ENCODE data around the gene CREB3L4. TPM values are rescaled to one million over a fixed set of nuclear protein-coding genes. Genes with fewer than 3 reads are reported as not detected.

Gene CREB3L4
- total and polyA plus RNA-seq, 2 of the 4 experiments (the other 2 are of a cell fraction), result 6.5 to 9.8 TPM

DNA sequence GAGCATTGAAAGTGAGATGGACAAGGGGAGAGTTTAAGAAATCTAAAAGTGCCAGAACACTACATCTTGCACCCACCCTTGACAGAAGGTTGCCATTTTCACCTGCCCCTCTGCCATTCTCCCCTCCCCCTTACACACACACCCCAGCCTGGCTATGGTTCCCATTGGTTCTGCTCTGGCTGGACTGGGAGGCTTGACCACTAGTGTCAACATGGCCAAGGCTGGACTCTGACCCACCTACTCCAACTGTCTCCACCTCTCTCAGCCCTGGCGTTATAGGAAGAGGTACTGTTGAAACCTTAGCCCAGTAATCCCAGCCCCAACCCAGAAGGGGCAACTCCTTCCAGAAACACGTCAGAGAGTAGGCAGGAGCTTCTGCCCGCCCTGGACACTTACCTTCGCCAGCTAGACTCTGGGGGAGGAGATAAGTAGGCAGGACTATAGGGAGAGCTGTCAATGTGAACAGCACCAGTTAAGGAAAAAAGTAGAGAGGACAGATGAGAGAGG lies 13.8 kb upstream of the CREB3L4 start:
- Histone ChIP-seq H3K9me1 (ENCODE audit: insufficient read depth, low read length) (peaks cover 14% of the 10 kb centered on the region; the same call in 1 of the 2 replicates), H3K4me2 (ENCODE audit: low read depth, low read length) (no peak overlapping the region), H3K4me3 (ENCODE audit: insufficient read depth, low read depth, low read length) (no peak overlapping the region), H2BK20ac (ENCODE audit: low read depth, low read length) (no peak overlapping the region), H3K23ac (ENCODE audit: low read depth, low read length) (no peak overlapping the region), H3K14ac (replicated peaks; ENCODE audit: low read depth, low read length) (no peak overlapping the region), H4K91ac (ENCODE audit: insufficient read depth, low read depth, low read length) (no peak overlapping the region), H3K27me3 (ENCODE audit: control insufficient read depth, insufficient read depth, low read length) (no peaks in the 10 kb centered on the region), H3K79me1 (ENCODE audit: low read depth in 1 of 2, low read length in 2 of 2) (peaks cover 24 to 59% of the 10 kb centered on the region in 2 experiments), H3K4ac (ENCODE audit: low read depth, low read length) (no peak overlapping the region), H2AFZ (replicated peaks; ENCODE audit: low read length, poor library complexity) (no peak overlapping the region), H3K36me3 (ENCODE audit: control insufficient read depth, insufficient read depth, low read length) (peaks cover 38% of the 10 kb centered on the region), H3K18ac (ENCODE audit: low read depth, low read length) (no peak overlapping the region), H4K8ac (ENCODE audit: low read depth in 2 of 2, low read length in 2 of 2) (no peak overlapping the region), H4K5ac (ENCODE audit: low read depth, low read length) (no peak overlapping the region), H3K9ac (ENCODE audit: low read depth, low read length) (no peak overlapping the region), H2BK15ac (ENCODE audit: low read depth, low read length) (no peak overlapping the region), H4K20me1 (ENCODE audit: insufficient read depth, low read length) (peaks cover 41% of the 10 kb centered on the region), H3K4me1 (ENCODE audit: control insufficient read depth, insufficient read depth, low read length) (peaks cover 11% of the 10 kb centered on the region; the same call in 1 of the 2 replicates), H2AK5ac (ENCODE audit: low read depth, low read length) (no peak overlapping the region), H3K56ac (ENCODE audit: extremely low read depth, insufficient read depth, low read length) (no peak overlapping the region), H3K9me3 (ENCODE audit: control insufficient read depth, insufficient read depth, low read length) (no peaks in the 10 kb centered on the region), H2BK5ac (ENCODE audit: low read depth, low read length, poor library complexity, severe bottlenecking) (no peak overlapping the region), H3K27ac (ENCODE audit: insufficient read depth, low read length) (no peak overlapping the region), H2BK120ac (ENCODE audit: low read depth, low read length) (no peak overlapping the region), H2AK9ac (replicated peaks; ENCODE audit: low read depth, low read length, poor library complexity) (no peak overlapping the region)
- ATAC-seq (ENCODE audit: low read depth), result no peak
- intact Hi-C loops (cut with micrococcal nuclease), result no loop called here
- no CpG with 5 or more reads among the region's 4 CpGs for WGBS, 2 experiments (ENCODE audit: extremely low coverage in 2 of 2, insufficient read length in 1 of 2)
- no TSS peak for BruUV-seq (replicated peaks)
- DNase-seq, result no peak
- dilution Hi-C loops (cut with HindIII; ENCODE audit: low sequenced_read_pairs, unreplicated experiment), result no loop called here
- in situ Hi-C loops (cut with MboI; ENCODE audit: low sequenced_read_pairs), result loop anchor here (25.0 kb wide), 1 partner anchor 417 kb away; the partner anchor contains the start of genes S100A3, S100A4, S100A5 and S100A6
- TF ChIP-seq NFE2L2 (IDR thresholded peaks at IDR 0.05; ENCODE audit: low read depth, low read length), result no peak
- TF ChIP-seq POLR2A (IDR thresholded peaks at IDR 0.05; ENCODE audit: low read depth, low read length), result no peak
- TF ChIP-seq, protein P1, sequence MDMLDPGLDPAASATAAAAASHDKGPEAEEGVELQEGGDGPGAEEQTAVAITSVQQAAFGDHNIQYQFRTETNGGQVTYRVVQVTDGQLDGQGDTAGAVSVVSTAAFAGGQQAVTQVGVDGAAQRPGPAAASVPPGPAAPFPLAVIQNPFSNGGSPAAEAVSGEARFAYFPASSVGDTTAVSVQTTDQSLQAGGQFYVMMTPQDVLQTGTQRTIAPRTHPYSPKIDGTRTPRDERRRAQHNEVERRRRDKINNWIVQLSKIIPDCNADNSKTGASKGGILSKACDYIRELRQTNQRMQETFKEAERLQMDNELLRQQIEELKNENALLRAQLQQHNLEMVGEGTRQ (IDR thresholded peaks at IDR 0.05; ENCODE audit: low read depth, low read length), result no peak
- TF ChIP-seq RAD21 (IDR thresholded peaks at IDR 0.05; ENCODE audit: low read length), result no peak
- TF ChIP-seq RCOR1 (IDR thresholded peaks at IDR 0.05; ENCODE audit: insufficient replicate concordance, low read length), result no peak
- TF ChIP-seq, protein P2, sequence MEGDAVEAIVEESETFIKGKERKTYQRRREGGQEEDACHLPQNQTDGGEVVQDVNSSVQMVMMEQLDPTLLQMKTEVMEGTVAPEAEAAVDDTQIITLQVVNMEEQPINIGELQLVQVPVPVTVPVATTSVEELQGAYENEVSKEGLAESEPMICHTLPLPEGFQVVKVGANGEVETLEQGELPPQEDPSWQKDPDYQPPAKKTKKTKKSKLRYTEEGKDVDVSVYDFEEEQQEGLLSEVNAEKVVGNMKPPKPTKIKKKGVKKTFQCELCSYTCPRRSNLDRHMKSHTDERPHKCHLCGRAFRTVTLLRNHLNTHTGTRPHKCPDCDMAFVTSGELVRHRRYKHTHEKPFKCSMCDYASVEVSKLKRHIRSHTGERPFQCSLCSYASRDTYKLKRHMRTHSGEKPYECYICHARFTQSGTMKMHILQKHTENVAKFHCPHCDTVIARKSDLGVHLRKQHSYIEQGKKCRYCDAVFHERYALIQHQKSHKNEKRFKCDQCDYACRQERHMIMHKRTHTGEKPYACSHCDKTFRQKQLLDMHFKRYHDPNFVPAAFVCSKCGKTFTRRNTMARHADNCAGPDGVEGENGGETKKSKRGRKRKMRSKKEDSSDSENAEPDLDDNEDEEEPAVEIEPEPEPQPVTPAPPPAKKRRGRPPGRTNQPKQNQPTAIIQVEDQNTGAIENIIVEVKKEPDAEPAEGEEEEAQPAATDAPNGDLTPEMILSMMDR (conservative IDR thresholded peaks at IDR 0.05; ENCODE audit: low read depth, low read length), result no peak
- no peak for TF ChIP-seq MAZ (IDR thresholded peaks at IDR 0.05; ENCODE audit: borderline replicate concordance, low read depth, low read length)
- no peak for TF ChIP-seq CHD1 (IDR thresholded peaks at IDR 0.05; ENCODE audit: low read depth, low read length)
- TF ChIP-seq SMC3 (IDR thresholded peaks at IDR 0.05; ENCODE audit: low read depth, low read length), result no peak
- no peak for TF ChIP-seq FOS (IDR thresholded peaks at IDR 0.05; ENCODE audit: low read depth, low read length)
- TF ChIP-seq BHLHE40 (IDR thresholded peaks at IDR 0.05; ENCODE audit: low read depth, low read length), result no peak
- no peak for TF ChIP-seq CEBPB (IDR thresholded peaks at IDR 0.05; ENCODE audit: low read depth, low read length)
- TF ChIP-seq MAFK (IDR thresholded peaks at IDR 0.05; ENCODE audit: low read depth, low read length), result no peak
- TF ChIP-seq, protein P3, sequence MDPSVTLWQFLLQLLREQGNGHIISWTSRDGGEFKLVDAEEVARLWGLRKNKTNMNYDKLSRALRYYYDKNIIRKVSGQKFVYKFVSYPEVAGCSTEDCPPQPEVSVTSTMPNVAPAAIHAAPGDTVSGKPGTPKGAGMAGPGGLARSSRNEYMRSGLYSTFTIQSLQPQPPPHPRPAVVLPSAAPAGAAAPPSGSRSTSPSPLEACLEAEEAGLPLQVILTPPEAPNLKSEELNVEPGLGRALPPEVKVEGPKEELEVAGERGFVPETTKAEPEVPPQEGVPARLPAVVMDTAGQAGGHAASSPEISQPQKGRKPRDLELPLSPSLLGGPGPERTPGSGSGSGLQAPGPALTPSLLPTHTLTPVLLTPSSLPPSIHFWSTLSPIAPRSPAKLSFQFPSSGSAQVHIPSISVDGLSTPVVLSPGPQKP (IDR thresholded peaks at IDR 0.05; ENCODE audit: borderline replicate concordance, low read depth, low read length), result no peak
- no peak for TF ChIP-seq RFX5 (IDR thresholded peaks at IDR 0.05; ENCODE audit: low read depth, low read length)
- TF ChIP-seq MXI1 (IDR thresholded peaks at IDR 0.05; ENCODE audit: borderline replicate concordance, low read depth, low read length), result no peak
- ChIA-PET POLR2A (ENCODE audit: unreplicated experiment) (no interaction called here), CTCF (no interaction called here)
